Measurements from ENCODE around the gene TRNAU1AP.

- TF ChIP-seq, protein P1, sequence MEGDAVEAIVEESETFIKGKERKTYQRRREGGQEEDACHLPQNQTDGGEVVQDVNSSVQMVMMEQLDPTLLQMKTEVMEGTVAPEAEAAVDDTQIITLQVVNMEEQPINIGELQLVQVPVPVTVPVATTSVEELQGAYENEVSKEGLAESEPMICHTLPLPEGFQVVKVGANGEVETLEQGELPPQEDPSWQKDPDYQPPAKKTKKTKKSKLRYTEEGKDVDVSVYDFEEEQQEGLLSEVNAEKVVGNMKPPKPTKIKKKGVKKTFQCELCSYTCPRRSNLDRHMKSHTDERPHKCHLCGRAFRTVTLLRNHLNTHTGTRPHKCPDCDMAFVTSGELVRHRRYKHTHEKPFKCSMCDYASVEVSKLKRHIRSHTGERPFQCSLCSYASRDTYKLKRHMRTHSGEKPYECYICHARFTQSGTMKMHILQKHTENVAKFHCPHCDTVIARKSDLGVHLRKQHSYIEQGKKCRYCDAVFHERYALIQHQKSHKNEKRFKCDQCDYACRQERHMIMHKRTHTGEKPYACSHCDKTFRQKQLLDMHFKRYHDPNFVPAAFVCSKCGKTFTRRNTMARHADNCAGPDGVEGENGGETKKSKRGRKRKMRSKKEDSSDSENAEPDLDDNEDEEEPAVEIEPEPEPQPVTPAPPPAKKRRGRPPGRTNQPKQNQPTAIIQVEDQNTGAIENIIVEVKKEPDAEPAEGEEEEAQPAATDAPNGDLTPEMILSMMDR (IDR thresholded peaks at IDR 0.05; ENCODE audit: low read depth, low read length): no peak
- TF ChIP-seq EZH2phosphoT487 (IDR thresholded peaks at IDR 0.05; ENCODE audit: low read depth): no peak
Observed at GRCh38 chr1:28571911-28572310, 19.0 kb downstream of the TRNAU1AP start.

Measured in OCI-LY3 (cell line).